GM21717 (cell line): Measurements from ENCODE around the gene TMCC2.

Source experiments
- ATAC-seq: cut with Tn5 transposase; IDR thresholded peaks from one replicate; pipeline ENCODE4 v1.9.1; 2021; ENCODE audit warnings: mild to moderate bottlenecking, moderate library complexity; ENCODE audit not compliant: unreplicated experiment

TMCC2 gene

DNA sequence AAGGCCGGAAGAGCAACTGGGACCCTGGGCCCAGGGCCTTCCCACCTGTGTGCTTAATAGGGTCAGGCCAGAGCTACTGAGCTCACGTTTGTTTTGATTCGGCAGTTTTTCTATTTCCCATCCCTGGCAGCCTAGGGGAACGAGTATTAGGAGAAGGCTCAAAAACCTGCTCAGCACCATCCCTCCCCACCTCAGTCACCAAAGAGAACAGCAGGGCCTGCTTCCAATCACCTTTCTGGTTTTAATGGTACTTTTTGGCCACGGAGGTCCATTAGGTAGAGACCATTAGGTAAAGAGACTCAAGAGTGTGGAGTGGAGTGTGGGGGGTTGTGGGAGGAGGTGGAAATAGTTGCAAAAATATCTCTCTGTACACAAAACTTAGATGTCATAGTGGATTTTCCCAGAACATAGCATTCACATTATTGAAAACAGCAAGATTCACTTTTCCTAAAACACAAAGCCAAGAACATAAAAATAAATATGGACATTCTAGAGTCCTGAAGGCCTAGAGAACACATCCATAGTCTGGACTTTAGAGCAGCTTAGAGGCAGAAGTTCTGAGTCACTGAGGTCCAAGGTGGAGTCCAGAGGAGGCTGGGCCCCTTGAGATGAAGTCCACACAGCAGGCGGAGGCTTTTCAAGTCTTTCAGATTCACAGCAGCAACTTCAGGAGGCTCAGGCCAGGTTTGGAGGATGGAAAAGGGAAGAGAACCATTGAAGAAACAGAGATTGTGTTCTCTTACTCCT lies 74.3 kb downstream of the TMCC2 start:
- ATAC-seq: no peak

DNA sequence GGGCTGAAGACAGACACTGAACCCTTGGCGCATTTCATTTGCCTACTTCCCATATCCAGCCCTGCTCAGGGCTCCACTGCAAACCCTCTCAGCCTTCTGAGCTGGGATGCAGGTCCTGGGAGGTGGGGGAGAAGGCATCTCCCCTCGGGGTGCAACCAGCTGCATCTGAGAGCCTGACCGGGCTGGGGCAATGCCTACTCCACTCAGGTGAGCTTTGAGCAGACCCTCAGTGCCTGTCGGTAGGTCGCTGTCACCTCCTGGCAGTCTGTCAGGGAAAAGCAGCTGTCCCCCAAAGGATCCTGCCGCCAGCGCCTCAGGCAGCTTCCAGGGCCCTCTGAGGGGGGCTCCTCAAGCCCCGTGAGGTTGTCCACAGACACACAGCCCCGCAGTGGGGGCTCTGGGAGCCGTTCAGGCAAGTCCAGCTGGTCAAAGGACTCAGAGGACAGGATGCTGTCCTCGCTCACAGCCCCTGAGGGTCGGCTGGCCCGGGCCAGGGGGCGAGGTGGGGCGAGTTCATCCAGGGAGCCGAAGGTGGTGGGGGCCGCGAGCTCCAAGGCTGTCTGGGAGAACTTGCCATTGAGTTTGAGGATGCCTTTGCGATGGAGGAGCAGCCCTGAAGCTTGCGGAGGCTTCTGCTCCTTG lies 75.6 kb downstream of the TMCC2 start:
- ATAC-seq: no peak

DNA sequence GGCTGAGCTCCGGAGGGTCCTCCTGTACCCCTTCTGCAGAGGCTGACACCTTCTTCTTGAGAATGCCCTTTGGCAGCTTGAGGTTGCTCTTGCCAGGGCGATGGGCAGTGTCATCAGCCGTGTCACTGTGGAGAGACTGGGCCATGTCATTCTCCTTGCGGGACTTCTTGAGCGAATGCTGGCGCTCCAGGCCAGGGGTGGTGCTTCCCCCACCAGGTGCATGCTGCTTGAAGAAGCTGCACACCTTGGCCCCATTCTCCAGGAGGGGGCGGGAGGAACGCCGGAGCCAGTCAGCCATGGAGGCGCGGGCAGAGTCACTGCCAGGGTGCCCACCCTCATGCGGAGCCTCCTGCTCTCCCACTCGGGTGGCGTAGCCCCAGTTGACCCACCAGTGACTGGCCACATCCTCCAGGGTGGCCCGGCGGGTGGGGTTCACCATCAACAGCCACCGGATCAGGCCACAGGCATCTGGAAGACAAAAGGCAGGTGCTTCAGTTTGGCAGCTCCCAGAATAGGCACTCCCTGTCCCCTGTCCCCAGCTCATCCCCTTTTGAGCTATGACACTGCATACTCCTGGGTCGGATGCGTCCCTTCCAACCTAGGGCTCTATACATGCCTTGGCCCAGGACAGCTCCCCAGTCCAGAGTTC lies 76.4 kb downstream of the TMCC2 start:
- no peak for ATAC-seq

DNA sequence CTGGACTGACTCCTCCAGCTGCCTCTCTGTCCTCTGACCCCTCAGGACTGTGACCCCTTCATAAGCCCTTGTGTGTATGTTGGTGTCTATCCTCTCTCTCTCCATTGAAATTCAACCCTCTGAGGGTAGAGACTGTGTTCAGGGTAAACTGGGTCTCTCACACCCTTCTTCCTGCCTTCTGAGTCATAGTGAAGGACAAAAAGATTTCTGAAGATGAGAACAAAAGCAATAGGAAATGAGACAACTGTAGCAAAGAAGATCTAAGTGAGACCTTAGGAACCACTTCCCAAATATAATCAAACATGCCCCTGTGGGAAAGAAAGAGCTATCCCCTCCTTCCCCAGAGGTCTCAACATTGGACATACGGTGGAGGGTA lies 76.9 kb downstream of the TMCC2 start:
- ATAC-seq: no peak

DNA sequence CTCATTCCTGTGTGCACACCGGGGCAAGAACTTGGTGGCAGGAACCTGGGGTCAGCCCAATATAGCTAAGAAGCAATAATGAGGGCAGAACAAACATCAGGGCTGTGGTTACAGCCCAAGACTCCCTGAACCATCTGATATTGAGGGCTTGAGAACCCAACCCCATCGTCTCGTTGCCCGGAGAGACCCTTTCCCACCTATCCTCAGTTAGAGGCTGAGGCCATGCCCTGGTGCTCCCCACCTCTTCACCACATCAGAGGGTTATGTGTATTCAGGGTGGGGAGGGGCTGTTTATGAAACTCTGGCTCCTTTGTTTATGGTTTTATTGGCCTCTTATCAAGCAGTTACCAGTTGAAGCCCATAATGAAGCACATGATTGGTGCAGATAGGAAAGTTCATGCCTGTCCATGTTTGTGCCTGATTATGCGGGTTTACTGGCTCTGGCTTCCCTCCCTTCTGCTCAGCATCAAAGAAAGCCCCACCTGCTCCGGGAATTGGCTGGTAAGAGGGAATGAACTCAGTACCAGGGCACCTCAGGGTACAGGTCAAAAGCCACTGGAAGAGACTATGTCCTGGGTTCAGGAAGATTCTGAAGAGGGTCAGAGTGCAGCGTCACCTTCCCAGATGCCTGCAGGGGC lies 79.3 kb downstream of the TMCC2 start:
- no peak for ATAC-seq

DNA sequence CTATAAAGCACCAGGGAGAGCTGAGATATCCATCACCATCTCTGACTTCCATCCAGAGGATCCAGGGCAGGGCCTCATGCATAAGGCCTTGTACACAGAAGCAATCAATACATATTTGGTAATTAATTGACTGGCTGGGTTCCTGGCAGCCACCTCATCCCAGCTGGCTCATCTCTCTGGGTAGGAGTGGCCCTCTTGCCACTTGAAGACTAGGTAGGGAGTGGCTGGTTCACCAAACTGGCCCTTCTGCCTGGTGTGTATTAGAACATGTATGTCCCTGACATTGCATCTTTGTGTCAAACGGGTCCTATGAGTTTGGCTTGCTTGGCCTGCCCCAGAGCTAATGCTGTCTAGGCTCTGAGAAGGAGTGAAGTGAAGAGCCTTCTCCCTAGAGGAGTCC lies 82.0 kb downstream of the TMCC2 start:
- no peak for ATAC-seq

DNA sequence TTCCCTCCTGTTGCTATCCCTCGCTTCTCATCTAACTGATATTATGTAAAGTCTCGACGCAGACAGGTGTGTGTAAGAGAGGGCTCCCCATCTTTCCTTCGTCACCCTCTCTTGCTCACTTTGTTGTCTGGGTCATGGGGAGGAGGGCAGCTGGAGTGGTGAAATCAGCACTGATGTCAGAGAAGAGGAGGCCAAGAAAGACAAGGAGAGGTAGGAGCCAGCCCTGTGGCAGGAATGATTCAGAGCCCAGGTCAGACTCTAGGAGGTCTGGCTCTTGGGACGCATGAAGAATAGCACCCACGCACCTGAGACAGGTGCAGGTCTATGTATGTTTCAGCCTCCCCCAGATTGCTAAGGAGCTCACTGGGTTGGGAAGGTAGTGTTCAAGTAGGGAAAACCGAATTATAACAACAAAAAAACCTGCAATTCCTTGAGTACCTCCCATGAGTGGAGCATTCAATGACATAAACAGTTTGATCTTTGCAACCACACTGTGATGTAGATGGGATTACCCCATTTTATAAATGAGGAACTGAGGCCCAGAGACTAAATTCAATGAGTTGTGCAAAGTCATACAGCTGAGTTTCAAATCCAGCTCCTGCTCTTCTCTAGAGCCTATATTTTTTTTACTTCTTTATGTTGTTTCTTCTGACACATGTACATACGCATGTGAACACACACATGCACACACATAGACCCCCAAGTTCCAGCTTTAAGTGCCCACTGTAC lies 83.4 kb downstream of the TMCC2 start:
- ATAC-seq: no peak

DNA sequence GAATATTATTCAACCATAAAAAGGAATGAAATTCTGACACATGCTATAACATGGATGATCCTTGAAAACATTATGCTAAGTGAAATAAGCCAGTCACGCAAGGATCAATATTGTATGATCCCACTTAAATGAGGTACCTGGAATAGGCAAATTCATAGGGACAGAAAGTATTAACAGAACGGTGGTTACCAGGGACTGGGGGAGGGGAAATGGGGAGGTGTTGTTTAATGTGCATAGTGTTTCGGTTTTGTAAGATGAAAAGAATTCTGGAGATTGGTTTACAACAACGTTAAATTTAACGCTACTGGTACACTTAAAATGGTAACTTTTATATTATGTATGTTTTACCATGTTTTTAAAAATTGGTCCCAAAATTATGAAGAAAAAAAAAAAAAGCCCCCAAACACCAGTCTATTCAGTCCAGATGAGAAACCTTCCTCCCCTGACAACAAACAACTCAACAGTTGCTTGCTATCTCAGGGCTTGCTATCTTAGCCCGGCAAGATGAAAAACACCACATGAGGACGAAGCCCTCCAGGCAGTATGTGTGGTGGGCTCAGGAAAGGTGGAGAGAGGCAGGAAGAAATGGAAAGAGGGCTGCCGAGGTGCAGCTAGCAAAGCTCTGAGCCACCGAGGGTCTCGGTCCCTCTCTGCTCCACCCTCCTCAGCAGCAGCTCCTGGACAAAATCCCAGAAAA lies 85.3 kb downstream of the TMCC2 start:
- ATAC-seq: no peak

DNA sequence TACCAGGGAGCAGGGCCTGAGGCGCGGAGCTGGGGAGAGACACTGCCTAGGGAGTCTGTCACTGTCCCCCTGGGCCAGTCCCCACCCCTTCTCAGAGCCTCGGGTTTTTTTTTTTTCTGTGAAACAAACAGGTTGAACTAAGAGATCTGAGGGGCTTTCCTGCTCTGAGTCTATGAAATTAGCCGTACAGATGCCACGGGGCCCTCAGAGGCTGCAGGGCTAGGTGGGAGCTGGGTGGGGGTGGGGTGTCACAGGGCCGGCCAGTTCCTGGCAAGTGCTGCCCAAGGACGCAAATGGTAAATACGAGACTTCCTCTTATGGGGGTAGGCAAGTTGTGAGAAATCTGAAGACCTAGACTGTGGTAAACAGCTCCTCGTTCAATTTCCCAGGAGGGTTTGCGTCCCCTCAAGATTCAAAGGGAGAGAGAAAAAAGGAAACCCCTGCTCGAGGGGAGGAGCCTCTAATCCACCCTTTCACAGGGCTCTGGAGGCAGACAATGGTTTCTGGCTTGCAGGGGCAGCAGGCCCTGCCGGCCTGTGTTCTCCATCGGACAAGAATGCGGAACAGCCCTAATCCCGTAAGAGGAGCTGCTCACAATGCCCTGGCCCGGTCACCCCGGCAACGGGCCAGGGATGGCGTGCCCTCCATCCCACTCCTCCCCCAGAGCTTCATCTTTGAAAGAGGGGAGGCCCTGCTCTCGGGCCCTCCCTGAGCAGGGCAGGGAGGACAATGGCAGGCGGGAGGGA lies 86.0 kb downstream of the TMCC2 start:
- ATAC-seq: no peak

DNA sequence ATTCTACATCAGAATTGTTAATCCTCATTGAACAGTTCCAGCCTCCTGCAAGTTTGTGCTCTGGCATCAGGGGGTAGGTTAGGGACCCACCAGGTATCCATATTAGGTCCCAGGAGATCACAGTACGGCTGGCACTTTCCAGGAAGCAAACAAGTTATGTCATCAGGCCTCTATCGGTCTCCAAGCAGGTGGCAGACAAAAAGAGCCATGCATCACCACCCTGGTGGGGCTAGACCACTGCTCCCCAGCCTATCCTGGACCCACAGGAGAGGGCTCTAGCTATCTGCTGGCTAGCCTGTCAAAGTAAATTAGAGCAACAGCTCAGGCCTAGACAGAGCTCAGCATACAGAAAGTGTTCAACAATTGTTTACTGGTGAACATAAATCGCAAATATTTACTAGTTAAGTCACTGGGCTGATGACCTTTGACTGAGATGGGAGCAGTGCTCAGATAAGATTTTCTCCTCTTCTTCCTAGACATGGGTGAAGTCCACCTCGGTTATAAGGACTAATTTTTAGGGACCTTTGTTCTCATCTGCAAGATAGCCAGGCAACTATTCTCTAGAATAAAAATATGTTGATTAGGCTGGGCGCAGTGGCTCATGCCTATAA lies 87.4 kb downstream of the TMCC2 start:
- no peak for ATAC-seq

DNA sequence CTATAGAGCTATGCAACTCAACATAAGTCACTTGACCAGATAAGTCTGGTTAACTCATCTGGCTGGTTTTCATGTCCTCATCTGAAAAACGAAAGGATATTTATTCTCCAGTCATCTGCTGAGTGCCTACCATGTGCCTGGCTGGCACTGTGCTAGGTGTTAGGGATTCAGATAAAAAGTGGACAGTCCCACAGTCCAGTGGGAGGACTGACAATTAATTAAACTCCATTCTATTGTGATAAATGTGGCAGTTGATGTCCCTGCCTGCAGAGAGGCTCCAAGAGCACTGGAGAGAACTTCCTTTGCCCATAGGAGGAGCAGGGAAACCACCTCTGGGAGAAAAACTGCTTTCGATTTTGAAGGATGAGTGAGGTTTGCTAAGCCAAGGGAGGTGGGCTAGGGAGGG lies 88.4 kb downstream of the TMCC2 start:
- no peak for ATAC-seq

DNA sequence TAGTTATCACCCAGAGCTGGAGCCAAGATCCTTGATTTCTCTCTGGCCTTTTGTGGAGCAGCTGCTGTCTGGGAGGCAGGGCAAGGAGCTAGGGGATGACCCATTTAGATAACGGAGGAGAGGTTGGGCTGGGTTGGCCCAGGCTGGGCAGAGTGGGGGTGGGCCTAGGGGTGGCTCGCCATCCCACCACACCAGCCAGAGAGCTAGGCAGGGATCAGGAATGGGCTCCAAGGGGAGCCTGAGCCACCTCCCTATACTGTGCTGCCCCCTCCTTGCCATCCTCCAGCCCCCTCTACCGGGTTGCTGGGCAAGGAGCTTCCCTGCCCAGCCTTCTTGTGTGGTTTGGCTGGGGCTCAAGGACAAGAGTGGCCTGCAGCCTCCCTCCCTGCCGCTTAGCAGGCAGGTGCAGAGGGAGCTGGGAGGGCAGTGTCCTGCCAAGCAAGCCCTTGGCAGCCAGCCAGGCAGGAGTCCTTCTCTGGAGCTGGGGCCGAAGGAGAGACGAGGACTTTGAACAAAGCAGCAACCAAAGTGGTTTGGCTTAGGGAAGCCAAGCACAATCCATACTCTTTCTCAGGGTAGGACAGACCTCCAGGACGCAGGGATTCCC lies 89.7 kb downstream of the TMCC2 start:
- no peak for ATAC-seq

DNA sequence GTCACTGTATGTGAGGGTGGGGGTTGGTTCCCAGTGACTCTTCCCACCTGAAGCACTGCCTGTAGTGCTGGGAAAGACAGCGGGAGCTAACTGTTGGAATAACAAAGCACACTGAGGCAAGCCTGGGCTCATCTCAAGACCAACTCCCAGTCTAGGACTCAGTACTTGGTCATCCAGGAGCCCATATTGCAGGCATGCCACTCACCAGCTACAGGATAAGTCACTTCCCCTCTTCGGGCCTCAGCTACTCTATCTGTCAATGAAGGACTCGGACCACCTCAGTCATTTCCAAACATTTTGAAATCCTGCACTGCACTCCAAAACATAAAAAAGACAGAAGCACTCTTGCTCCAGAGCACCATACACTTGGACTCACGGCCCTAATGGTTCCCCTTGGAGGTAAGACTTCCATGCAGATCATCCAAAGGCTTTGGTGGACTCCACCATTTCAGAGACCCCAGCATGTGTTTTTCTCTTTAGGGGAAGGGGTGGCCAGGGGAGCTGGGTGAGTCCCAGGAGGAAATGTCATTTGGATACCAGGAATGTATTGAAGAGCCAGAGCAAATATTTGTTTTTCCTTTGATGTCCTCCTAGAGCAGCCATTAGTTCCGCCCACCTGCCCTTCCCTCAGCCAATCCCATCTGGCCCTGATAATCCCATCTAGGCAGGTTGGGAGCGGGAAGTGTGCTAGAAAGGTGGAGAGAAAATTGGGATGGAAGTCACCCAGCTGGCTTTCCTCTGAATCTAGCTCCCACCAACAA lies 90.7 kb downstream of the TMCC2 start:
- ATAC-seq: no peak

DNA sequence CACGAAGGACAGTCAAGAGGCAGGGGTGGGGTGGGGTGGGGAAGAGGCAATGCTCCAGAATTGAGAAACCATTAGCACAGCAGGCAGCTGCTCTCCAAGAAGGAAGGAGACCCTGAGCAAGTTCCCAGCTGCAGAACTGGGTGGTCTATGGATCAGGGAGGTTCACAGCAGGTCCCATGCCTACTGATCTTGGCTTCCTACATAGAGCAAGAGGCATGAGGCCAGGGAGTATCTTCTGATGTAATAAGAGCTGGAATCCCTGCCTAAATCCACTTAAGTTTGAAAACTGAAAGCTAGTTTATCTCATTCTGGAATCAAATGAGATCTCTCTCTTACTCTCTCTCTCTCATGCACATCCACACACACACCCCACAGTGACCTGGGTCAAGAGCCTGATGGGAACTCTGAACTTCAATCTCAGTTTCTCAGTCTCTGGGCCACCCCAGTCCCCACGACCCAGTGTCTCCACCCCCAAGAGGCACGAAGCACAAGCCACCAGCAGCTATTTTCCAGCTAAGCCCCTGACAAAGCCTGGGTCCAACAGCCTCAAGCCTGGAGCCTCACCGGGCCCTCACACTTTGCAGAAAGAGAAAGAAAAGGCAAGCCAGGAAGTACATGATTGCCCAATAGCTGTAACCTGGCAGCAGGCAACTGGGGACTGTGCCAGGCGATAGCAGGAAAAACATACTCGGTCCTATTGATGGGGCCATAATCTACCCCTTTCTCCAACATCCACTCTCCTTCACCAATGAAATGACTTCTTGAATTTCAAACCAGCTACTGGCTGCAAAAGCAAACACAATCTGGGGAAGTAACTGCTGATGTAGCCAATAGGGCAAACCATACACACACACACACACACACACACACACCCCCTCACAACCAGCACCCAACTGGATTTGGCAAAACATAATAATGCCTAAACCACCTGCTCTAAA lies 91.6 kb downstream of the TMCC2 start:
- no peak for ATAC-seq

DNA sequence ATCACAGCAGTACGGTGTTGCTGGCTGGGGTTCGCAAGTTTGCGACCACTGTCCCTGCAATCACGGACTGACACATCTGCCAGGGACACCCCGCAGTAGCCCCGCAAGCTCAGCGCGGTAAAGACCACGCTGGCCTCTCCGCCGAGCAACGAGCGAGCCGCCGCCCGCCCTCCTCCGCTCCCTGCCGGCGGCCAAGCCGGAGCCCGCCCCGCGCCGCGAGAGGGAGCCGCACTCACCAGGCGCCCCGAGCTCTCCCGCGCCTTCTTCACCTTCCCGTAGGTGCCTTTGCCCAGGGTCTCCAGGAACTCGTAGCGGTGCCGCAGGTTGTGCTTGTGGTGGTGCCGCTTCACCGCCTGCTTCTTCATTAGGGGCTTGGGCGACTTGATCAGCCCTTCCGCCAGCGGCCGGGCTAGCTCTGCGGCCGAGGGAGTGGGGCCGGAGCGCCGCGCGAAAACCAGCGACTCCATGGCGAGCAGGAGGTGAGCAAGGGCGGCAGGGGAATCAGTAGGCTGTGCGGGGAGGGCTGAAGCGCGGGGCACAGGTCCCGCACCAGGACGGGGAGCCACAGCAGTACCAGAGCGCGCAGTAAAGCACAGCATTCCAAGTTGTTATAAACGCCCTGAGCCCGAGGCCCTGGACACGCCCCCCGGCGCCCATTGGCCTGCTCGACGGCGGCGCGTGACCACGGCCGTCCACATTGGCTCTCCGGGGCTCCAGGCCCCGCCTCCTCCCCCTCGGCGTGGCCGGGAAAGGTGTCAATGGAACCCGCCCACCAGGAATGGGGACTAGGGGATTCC lies 93.6 kb downstream of the TMCC2 start, which contains the start of gene NUAK2:
NUAK2 (minus strand) TSS at position 584 of the 797 bp plus-strand sequence; CDS start at position 467, 117 bp downstream.
- no peak for ATAC-seq

DNA sequence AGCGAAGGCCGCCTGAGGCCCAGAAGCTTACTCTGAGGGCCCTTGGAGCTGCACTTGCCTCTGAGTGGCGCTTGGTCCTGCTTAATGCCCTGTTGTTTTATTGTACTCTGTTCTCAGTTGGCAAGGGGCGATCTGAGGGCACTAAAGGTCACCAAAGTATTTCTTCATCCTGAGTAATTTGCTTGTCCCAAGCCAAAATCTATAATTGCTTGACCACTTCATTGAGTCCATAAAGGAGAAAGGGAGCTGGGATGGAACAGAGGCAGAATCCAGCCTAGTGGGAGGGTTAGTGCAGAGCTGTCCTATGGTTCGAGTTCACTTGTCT lies 94.2 kb downstream of the TMCC2 start:
- ATAC-seq: no peak
